A172 (cell line): Measurements from ENCODE around the gene MAD1L1. TPM values are rescaled to one million over a fixed set of nuclear protein-coding genes. Genes with fewer than 3 reads are reported as not detected.

Experiments
- DNase-seq: peaks from one replicate; pipeline ENCODE4 v3.0.0-alpha.2; 2015; ENCODE audit warnings: low spot score
- total RNA-seq: library from RNA; depleted of rRNA; stranded (reverse); fragments of >200 nt; shearing (Covaris generic); gene quantifications from 2 replicates; pipeline ENCODE4 v1.2.3, GENCODE V29; 2014

The MAD1L1 gene
- total RNA-seq, 1 experiment from 2014 or later: 127 TPM

DNA sequence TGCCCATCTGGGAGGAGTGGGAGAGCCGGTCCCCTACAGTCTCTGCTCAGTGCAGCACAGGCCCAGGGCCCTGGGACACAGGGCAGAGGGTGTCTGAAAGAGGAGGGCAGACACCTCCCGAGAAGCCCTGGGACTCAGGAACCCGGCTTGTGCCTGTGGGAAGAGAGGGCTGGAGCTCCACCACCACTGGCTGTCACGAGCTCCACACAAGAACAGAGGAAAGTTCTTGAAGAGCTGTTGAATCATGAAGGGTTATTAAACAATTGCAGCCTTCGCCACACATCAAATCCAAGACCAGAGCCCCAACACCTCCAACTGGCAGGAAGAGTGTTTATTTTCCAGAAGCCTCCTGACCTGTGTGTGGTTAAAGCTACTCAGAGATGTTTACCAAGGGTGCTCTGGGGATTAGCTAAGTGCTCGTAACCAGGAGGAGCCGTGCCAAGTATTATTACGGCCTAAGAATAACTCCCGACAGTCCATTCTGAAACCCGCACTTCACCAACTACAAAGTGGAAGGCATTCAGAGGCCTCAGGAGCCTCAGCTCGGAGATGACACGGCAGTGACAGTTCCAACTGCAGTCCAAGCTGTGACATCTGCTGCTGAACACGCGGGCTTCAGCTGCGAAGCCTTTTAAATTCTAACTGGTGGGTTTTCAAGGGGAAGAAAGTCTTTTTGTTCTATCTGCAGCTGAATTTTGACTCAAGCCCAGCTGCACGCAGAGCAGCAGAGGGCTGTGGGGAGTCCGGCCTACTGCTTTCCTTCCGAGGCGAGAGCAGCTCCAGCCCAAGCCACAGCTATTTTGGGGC lies 75.1 kb downstream of the MAD1L1 start:
- peak; percentile 96 for DNase-seq

- DNase-seq: no peak
These were observed 75.8 kb downstream of the MAD1L1 start for GRCh38 chr7:2156756-2157472.

DNA sequence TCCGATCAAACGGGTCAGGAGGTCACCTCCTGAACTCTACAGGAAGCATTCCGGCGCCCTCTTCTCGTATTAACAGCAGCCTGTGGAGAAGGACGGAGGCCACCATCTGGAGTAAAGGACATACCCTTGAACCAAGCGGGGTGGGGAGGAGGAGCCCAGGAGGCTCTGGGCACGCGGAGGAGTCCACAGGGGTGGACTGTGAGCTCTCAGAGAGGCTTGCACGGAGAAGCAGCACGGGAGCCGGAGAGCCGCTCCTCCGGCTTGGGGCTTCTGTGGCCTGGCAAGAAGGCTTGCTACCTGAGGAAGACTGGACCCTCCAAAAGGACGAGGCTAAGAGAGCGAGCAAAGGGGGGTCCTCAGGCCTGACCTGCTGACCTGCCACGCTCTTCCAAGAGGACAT lies 77.9 kb downstream of the MAD1L1 start:
- no peak for DNase-seq

DNA sequence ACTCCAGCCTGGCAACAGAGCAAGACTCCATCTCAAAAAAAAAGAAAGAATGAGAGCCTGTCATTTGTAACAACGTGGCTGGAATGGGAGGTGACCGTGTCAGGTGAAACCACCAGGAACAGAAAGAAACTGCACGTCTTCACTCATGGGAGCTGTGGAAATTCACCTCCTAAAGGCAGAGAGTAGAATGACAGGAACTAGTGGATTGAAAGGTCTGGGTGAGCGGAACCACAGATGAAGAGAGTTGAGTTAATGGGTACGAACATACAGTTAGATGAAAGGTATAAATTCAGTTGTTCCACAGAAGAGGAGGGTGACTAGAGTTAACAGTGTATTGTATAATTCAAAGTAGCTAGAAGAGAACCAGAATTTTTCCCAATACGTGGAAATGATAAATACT lies 78.6 kb downstream of the MAD1L1 start:
- no peak for DNase-seq

DNA sequence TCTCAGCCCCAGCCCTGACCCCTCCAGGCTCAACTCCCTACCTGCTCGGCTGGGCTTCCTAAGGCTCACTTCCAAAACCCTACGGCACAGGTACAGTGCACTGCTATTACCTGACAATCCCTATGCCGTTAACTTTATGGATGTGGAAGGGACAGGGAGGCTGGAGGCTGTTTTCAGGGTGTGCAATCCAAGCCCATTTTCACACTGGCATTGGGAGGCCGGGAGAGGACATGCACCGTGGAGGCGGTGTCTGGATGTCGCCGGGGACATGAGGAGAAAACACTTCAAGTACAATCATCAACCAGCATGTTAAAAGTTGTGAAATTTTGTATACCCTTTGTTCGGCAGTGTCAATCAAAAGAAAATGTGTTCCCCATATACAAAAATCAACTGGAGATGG lies 80.1 kb downstream of the MAD1L1 start:
- DNase-seq: no peak

DNA sequence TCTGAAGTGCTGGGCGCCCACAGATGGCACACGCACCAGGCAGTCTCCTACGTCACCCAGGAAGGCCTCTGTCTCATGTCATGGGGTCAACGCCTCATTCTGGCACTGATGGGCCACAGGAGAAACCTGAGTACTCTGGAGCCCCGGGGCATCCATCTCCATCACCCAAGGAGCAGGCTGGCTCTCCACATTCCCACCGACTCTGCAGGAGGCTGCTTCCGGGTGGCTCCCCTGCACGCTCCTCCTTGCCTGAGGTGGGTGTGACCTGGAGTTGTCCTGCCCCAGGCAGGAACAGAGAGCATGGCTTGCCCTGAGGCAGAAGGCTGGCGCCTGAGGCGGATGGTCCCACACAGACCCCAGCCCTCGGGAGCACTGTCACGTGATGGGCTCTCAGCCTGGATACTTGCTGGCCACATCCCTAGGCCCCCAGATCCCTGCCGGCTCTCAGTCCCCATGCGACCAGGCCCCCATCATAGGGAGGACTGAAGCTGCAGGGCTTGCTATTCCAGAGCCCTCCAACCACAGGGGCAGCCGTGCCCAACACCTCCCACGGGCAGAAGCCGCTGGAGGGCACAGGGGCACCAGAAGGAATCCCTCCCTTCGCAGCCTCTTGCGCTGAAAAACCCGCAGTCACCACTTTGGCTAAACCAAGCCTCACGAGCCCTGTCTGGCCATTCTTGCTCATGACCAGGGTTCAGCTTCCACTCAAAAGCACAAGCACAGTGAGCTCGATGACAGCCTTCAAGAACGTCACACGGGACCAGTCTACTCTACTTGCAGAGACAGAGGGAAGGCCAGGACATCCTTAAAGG lies 80.7 kb downstream of the MAD1L1 start:
- DNase-seq: no peak

DNA sequence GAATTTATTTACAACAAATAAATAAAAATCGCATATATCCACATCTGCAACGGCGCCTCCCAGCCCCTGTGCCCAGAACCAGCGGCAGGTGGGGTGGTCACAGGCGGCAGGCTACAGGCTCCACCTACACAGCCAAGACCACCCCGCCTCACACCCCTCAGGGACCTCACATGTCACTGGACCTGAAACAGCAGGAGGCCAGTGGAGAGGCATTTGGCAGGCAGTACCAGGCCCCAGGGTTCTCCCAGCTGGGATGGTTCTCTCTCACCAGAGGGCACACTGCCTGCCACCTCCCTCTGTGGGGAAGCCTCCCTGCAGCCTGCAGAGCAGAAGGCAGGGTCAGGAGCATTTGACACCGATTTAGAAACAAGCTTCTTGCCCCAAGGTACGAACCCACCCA lies 81.5 kb downstream of the MAD1L1 start:
- no peak for DNase-seq

- no peak for DNase-seq
These were observed 82.3 kb downstream of the MAD1L1 start for GRCh38 chr7:2150445-2150815.

DNA sequence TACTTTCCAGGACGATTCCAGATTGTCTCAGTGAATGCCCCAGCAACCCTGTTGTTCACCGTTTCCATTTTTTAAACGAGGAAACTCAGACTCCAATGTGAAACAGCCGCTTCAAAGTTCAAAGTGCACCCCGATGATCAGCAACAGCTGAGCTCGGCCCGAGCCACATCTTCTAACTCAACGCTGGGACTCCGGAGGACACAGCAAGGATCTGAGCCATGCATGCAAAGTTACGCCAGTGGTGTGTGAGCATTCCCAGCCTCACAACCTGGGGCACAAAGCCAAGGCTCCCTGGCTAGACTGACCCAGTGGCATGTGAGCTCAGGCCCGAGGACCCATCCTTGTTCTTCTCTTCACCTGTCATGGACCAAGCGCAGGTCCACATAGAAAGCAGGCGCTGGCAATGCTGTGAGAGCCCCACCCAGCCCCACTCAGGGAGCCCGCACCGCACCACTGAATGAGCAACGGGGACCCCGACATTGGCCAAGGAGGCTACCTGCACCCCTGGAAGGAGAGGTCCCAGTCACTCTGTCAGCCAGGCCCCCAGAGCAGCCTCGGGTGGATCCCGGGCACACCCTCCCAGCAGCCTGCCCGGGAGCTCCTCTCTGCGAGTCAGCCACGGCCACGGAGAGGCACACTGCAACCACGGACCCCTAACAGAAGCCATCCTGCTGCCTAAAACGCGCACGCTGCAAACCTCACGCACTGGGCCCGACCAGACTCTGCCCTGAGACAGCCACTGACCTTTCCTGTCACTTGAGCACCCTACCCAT lies 82.9 kb downstream of the MAD1L1 start:
- no peak for DNase-seq

GRCh38 chr7:2148814-2149213 lies 83.9 kb downstream of the MAD1L1 start:
- no peak for DNase-seq

DNA sequence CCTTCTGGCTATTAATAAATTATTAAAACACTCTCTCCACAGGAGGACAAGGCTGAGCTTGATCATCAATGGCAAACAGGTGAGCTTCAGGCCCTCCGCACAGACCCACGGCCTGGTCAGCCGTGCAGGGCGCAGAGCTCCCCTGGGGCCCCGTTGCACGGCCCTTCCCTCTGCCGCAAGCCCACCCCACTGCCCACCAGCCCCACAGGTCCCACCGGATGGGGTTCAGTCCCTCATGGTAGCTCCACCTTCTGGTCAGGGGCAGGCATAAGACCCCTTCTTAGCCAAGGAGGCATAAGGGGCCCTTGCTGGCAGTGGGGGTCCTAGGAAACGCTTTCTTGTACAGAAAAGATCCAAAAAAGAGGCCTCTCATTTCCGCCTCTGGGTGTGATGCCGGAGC lies 84.6 kb downstream of the MAD1L1 start:
- DNase-seq: no peak

DNA sequence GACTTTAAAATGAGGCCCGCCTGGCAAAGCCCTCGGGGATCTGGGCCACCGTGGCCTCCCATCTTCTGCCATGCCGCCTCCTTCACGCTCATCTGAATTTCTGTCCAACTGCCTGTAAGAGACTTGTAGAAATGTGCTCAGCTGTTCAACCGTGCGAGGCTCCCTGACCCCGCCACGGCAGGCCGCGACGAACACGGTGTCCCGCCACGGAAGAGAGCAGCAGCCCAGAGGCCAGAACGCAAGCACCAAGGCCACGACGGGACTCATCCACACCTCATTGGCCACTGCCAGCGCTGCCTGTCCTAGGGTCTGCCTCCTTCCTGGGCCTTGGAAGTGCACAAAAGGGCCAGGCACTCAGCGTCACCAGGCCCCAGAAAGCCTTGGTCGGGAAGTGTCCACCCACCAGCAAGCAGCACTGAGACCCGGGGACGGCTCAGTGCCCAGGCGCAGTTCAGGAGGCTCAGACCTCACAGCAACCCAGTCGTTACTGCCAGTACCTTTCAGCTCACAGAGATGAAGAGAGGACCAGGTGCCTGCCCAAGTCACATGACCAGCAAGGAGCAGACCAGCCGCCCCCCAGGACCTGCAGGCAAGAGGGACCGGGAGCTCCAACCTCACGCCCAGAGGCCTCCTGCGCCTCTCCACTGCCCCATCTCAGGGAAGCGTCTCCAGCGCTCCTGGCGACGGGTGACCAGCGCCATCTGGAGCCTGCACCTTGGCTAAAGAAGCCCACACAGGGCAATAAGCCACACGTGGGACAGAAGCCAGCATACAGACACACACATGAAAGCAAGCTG lies 85.9 kb downstream of the MAD1L1 start:
- no peak for DNase-seq

DNA sequence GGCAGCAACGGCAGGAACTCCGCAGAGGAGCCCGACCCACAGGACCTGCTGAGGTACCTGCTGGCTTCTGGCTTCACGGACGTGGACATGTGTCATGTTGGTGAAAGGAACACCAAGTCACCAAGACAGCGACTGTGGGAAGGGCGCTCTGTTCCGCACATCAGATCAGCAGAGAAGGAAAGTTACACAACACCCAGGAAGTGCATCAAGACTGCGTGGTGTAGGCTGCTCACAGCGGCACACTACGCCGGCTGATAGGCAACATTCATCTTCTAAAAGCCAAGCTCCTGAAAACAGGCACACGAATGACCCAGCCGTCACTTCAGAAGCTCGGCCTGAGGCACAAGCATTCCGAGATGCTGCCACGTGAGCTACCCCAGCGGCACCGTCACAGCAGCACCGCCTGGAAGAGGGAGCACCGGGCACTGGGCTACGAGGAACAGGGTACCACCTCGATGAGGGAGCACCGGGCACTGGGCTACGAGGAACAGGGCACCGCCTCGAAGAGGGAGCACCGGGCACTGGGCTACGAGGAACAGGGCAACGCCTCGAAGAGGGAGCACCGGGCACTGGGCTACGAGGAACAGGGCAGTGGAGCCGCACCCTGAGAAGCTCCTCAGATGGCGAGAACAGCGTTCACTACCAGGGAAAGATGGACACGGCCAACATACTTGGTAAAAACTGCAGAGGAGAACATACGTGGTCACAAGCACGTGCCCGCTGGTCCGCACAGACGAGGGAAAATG lies 86.7 kb downstream of the MAD1L1 start:
- no peak for DNase-seq

DNA sequence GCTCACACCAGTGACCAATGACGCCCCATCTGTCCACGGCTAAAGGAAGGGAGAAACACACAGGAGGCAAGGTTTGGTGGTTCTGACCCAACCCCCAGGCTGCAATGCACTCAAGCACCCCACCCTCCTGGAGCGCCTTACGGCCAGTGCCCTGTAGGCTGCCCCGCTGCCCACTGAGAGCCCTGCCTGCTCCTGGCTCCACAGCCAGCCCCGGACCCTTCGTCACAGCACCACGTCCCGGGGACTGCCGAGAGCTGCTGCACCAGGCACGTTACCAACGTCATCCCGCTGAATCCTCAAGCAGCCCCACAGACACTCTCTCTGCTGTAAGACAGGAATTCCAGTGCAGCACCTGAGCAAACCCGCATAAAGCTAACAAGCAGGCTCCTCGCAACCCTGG lies 87.8 kb downstream of the MAD1L1 start:
- no peak for DNase-seq

DNA sequence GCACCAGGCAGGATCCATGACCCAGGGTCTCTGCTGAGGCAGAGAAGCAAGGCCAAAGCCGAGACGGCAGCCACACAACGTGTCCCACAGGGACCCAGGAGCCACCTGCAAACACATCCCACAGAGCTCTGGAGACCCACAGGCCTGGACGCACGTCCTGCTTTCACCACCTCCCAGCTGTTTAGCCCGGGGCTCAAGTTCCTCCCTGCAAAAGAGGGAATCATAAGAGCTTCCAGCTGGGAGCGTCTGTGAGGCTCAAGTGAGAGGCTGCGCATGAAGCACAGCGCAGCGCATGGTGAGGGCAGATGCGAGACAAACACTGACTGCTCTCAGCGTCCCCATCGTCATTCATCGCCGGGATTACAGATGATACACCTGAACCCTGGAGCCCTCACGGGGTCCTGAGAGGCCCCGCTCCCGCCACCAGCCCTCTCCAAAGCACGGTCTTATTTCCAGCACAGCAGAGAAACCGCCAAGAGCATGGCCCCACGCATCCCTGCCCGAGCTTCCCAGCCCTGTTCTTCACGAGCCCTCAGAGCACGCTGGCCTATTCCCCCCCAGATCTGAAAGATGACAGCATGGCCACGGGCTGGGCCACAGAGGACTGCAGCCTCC lies 88.7 kb downstream of the MAD1L1 start:
- no peak for DNase-seq

- DNase-seq: no peak
These were observed 89.3 kb downstream of the MAD1L1 start for GRCh38 chr7:2143450-2143849.

- no peak for DNase-seq
These were observed 90.4 kb downstream of the MAD1L1 start for GRCh38 chr7:2142386-2142785.

- no peak for DNase-seq
These were observed 91.1 kb downstream of the MAD1L1 start for GRCh38 chr7:2141651-2142050.

DNA sequence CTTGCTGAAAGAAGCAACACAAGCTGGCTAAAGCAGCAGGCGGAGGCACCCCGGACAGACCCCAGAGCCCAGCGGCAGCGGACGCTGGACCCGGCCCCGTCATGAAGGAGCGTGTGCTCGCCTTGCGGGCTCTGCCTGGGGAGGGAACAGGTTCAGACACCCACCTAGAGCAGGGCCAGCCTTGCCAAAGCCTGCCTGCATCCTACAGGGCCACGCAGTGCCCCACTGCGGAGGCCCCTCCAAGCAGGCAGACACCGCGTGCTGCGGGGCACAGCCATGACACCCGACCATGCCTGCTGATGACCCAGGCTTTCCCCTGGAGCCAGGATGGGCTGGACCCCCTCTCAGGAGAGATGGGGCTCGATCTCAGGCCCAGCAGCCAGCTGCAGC lies 91.7 kb downstream of the MAD1L1 start:
- DNase-seq: no peak
